NCI-H226 (cell line): ENCODE results near the gene KIF25.

Experiments
- DNase-seq: peaks from one replicate; pipeline ENCODE4 v3.0.0-alpha.2; 2015

The KIF25 gene

GRCh38 chr6:167997642-167998041 is at the start of gene KIF25:
Gene KIF25 (plus strand): TSS chr6:167997671. CDS start chr6:168029586, 31,915 bp downstream.
- DNase-seq: no peak

- no peak for DNase-seq
These were observed 49.8 kb upstream of the KIF25 start for GRCh38 chr6:167947716-167948115.

- no peak for DNase-seq
These were observed 48.8 kb upstream of the KIF25 start for GRCh38 chr6:167948716-167949115.

GRCh38 chr6:167949121-167949684 is 48.3 kb upstream of the KIF25 start:
- DNase-seq: no peak

- DNase-seq: no peak
These were observed 45.5 kb upstream of the KIF25 start for GRCh38 chr6:167951781-167952511.

- DNase-seq: no peak
These were observed 45.0 kb upstream of the KIF25 start for GRCh38 chr6:167952512-167952859.

- no peak for DNase-seq
These were observed 43.9 kb upstream of the KIF25 start for GRCh38 chr6:167953551-167953950.

- DNase-seq: no peak
These were observed 43.3 kb upstream of the KIF25 start for GRCh38 chr6:167954151-167954550.

GRCh38 chr6:167956491-167956890 is 41.0 kb upstream of the KIF25 start:
- no peak for DNase-seq

GRCh38 chr6:167956983-167957492 is 40.4 kb upstream of the KIF25 start:
- no peak for DNase-seq

GRCh38 chr6:167957626-167958025 is 39.8 kb upstream of the KIF25 start:
- no peak for DNase-seq

GRCh38 chr6:167960579-167960978 is 36.9 kb upstream of the KIF25 start:
- DNase-seq: no peak

GRCh38 chr6:167962711-167963110 is 34.8 kb upstream of the KIF25 start:
- DNase-seq: no peak

GRCh38 chr6:167963589-167964057 is 33.8 kb upstream of the KIF25 start:
- DNase-seq: no peak

- no peak for DNase-seq
These were observed 31.6 kb upstream of the KIF25 start for GRCh38 chr6:167965592-167966539.

- no peak for DNase-seq
These were observed 30.9 kb upstream of the KIF25 start for GRCh38 chr6:167966540-167966905.

GRCh38 chr6:167968091-167968490 is 29.4 kb upstream of the KIF25 start:
- DNase-seq: no peak

GRCh38 chr6:167970230-167970629 is 27.2 kb upstream of the KIF25 start:
- DNase-seq: no peak

GRCh38 chr6:167972193-167972592 is 25.3 kb upstream of the KIF25 start:
- no peak for DNase-seq

GRCh38 chr6:167973148-167973885 is 24.2 kb upstream of the KIF25 start:
- no peak for DNase-seq

- no peak for DNase-seq
These were observed 22.7 kb upstream of the KIF25 start for GRCh38 chr6:167974640-167975344.

GRCh38 chr6:167975458-167975857 is 22.0 kb upstream of the KIF25 start:
- DNase-seq: no peak
